HG02840 (cell line): Measurements from ENCODE around the gene RRP1B.
"Not testable (repeated sequence)": the region's sequence is repeated elsewhere in the genome, so short reads cannot be mapped to it uniquely, and the experiment has no call there.

Experiments
- ATAC-seq: cut with Tn5 transposase; IDR thresholded peaks from one replicate; pipeline ENCODE4 v1.9.1; 2021; ENCODE audit warnings: mild to moderate bottlenecking, moderate library complexity, moderate number of reproducible peaks; ENCODE audit not compliant: unreplicated experiment, low FRiP score

The RRP1B gene

DNA sequence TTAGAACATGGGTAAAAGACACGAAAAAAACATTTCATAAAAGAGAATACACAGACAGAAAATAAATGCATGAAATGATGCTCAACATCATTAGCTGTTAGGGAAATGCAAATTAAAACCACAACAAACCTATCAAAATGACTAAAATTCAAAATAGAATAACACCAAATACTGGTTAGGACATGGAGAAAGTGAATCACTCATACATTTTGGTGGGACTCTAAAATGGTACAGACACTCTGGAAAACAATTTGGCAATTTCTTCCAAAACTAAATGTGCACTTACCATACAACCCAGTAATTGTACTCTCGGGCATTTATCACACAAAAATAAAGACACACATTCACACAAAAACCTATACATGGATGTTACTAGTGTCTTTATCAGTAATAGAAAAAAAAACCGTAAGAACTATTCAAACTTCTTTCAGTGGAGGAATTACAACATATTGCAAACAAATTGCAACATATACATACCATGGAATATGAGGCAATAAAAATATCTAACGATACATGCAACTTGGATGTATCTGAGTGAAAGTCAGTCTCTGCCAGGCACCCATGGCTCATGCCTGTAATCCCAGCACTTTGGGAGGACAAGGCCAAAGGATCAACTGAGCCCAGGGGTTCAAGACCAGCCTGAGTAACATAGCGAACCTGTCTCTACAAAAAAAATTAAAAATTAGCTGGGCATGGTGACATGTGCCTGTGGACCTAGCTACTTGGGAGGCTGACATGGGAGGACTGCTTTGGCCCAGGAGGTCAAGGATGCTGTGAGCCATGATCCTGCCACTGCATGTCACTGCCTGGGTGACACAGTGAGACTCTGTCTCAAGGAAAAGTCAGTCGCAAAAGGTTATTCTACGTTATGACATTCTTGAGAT, 19.6 kb upstream of the RRP1B start:
- ATAC-seq: no peak

DNA sequence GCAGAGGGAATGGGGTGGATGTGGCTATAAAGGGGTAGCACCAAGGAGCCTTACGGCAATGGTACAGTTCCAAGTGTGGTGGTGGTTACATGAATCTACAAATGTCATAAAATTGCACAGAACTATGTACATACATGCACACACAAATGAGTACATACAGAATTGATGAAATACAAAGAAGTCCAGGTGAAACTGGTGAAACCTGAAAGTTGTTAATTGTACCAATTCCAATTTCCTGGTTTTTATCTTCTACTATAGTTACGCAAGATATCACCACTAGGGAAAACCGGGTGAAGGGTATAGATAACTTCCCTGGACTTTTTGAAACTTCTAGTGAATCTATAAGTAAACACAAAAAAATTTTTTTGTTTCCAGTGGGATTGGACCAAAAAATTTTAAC, 19.0 kb upstream of the RRP1B start:
- ATAC-seq: no peak

- no peak for ATAC-seq
Observed at GRCh38 chr21:43643193-43643592, 16.2 kb upstream of the RRP1B start.

GRCh38 chr21:43644071-43644470, 15.3 kb upstream of the RRP1B start:
- ATAC-seq: no peak

GRCh38 chr21:43644609-43645008, 14.8 kb upstream of the RRP1B start:
- no peak for ATAC-seq

DNA sequence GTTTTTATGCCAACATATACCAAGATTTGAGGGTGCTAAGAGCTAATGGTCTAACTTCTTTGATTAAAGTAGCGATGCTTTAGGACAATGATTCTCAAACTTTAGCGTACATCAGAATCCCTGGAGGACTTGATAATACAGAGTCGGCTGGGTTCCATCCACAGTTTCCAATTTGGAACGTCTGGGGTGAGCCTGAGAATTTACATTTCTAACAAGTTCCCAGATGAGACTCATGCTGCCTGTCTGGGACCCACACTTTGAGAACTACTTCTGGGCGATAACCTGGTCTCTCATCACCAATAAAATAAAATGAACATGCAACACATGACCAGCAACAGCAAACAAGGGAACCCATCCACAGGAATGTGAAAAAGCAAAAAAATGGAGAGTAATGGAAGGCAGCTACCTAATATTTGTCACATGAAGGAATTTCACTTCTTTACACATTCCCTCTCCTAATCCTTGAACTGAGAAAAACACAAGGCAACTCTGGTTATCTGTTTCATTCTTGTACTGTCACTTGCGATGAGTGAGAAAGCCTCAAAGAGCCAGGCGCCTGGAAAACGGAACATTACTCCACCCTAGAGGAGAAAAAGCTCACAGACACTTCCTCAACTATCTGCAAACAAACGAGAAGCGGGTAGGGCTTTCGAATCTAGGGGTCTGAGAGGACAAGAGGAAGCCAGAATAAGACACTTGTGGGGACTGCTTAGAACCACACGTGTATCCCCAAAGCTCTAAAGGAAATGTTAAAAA, 14.0 kb upstream of the RRP1B start:
- ATAC-seq: no peak

- no peak for ATAC-seq
Observed at GRCh38 chr21:43645976-43646375, 13.4 kb upstream of the RRP1B start.

- ATAC-seq: no peak
Observed at GRCh38 chr21:43646550-43647260, 12.7 kb upstream of the RRP1B start.

DNA sequence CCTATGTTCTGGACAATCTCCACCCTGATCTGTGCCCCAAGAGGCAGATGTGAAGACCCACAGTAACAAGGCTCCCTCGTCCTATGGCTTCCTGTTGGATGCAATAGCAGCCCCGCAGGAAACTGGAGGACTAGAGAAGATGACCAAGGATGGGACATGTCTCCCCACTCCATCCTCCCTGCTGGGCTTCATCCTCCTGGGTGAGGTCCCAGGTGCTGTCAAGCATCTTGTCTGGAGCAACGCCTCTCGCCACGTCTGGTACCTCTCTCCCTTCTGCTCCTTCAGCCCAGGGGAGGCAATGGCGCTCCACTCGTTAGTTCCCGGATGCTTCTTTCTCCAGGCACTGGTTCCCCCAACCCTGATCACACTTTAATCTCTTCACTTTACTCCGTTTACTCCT, 11.2 kb upstream of the RRP1B start:
- no peak for ATAC-seq

DNA sequence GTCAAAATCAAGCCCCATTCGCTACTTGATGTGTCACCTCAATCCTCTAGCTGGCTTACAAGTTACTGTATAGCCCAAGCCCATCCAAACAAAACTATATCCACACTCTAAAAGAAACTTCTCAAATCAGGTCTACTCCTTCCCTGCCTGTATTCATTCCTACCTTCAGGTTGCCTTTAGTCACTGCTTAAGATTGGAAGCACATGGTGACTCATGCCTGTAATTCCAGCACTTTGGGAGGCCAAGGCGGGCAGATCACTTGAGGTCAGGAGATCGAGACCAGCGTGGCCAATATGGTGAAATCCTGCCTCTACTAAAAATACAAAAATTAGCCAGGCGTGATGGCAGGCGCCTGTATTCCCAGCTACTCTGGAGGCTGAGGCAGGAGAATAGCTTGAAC, 7.4 kb upstream of the RRP1B start:
- not testable (repeated sequence) for ATAC-seq

DNA sequence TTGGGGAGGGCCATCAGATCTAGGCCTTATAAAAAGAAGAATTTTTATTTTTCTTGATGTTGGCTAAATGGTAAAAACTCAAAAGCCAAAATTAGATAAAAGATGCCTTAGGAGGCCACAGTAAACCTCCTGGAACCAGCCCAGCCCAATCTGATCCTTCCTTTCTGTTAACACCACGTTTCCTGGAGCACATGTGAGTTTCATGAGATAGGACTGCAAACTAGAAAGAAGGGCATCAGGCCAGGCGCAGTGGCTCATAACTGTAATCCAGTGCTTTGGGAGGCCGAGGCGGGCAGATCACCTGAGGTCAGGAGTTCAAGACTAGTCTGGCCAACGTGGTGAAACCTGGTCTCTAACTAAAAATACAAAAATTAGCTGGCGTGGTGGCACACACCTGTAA, 6.7 kb upstream of the RRP1B start:
- ATAC-seq: no peak

DNA sequence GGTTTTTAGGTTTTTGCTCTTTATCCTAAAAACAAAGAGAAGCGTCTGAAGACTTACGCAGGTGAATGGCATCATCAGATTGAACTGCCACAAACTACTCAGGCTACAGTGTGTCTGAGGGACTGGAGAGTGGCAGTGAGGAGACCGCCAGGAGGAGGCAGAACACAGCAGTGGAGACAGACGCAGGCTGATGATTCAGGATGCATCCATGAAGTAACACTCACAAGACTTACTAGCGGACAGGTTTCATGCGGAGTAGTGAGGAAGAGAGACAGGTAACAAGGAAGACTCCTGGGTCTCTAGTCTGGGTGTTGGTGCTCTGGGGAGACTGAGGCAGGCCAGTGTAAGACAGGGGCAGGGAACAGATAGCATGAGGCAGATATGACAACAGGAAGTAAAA, 5.7 kb upstream of the RRP1B start:
- ATAC-seq: no peak

- ATAC-seq: no peak
Observed at GRCh38 chr21:43654806-43655489, 4.4 kb upstream of the RRP1B start.

GRCh38 chr21:43657355-43658087, 1.8 kb upstream of the RRP1B start:
- no peak for ATAC-seq

DNA sequence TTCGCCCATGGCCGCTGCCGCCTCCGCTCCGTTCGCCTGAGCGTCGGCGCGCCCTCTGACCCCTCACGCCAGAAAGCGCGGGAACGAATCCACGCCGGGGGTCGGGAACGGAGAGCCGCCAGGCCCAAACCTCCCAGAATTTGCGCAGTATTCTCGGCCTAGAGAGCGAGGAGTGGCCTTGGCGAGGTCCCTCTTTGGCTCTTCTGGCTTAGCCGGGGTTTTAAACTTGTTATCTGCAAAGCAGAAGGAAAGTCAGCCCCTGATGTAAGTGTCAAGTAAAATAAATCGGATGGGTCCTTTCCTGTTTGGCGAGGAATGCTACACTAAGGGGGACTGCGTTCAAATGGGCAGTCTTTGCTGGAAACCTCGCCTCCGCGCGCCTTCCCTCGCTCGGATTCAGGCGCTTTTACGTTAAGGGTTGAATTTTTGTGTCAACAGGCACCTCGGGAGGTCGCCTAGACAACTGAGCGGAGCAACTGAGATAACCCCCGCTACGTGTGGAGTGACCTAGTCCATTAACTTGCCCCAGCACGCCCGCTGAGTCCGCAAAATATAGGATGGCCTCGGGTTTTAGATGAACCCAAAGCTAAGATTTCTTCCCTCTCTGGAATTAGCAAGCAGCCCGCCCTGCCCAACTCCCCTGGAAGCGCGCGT, 1.1 kb upstream of the RRP1B start:
- ATAC-seq: no peak

- no peak for ATAC-seq
Observed at GRCh38 chr21:43658769-43659135, 608 bp upstream of the RRP1B start.

DNA sequence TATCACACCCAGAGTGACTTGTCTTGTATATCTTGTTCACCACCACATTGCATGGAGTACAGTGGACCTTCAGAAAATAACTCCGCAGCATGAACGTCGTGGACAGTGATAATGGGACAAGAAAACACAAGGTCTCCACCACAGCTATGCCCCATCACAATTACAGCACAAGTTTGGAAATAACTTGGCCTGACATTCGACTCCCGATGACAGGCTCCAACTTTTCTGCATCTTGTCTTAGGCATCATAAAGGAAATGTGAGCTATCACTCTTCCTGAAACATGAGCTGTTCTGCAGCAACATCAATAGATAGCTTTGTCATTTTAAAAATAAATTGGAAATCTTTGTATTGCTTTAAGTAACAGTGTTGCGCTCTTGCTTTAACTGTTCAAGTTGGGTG, 2.9 kb downstream of the RRP1B start:
- no peak for ATAC-seq

GRCh38 chr21:43663033-43663432, 3.7 kb downstream of the RRP1B start:
- ATAC-seq: no peak

- ATAC-seq: no peak
Observed at GRCh38 chr21:43664358-43664757, 5.0 kb downstream of the RRP1B start.

- ATAC-seq: no peak
Observed at GRCh38 chr21:43665879-43666278, 6.5 kb downstream of the RRP1B start.
